NCI-H524 (cell line): ENCODE measurements around the gene KIF6.
"Not testable (repeated sequence)": the region's sequence is repeated elsewhere in the genome, so short reads cannot be mapped to it uniquely, and the experiment has no call there.

Experiments used
- DNase-seq, 2 experiments: peaks; one replicate each; lab custom pipeline; 2025; lab: John Stamatoyannopoulos, UW

The KIF6 gene, protein sequence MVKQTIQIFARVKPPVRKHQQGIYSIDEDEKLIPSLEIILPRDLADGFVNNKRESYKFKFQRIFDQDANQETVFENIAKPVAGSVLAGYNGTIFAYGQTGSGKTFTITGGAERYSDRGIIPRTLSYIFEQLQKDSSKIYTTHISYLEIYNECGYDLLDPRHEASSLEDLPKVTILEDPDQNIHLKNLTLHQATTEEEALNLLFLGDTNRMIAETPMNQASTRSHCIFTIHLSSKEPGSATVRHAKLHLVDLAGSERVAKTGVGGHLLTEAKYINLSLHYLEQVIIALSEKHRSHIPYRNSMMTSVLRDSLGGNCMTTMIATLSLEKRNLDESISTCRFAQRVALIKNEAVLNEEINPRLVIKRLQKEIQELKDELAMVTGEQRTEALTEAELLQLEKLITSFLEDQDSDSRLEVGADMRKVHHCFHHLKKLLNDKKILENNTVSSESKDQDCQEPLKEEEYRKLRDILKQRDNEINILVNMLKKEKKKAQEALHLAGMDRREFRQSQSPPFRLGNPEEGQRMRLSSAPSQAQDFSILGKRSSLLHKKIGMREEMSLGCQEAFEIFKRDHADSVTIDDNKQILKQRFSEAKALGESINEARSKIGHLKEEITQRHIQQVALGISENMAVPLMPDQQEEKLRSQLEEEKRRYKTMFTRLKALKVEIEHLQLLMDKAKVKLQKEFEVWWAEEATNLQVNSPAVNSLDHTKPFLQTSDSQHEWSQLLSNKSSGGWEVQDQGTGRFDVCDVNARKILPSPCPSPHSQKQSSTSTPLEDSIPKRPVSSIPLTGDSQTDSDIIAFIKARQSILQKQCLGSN

DNA sequence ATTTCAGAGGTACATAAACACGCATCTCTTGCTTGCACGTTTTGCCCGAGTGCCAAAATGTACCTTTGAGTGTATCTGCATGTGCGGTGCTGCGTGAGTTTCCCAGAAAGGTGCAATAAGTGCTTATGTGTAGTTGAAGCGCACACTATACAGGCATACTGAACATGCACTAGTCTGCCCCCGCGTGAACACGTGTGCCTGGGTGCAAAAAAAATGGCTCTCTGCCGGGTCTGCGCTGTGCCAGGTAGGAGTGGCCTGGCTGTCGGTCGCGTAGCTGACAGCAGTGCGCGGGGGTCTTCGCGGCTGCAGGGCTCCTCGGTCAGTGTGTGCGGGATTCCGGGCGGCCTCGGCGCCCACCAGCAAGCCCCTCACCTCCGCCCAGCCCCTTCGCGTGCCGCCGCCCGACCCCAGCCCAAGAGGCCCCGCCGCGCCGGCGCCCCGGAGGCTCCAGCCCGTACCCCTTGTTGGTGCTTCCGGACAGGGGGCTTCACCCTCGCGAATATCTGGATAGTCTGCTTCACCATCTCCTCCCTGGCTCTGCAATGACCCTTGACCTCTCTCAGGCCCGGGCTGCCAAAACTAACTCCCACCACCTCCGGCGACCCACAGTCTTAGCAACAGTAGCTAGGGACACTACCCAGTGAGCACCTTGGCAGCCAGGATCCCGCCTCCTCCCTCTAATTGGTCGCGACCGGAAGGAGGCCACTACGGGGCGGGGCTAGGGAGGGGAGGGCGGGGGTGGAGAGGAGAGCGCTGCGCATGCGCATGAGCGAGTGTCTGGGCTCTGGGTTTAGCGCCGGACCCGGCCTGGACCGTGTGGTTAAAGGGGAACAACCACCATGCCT is at the start of gene KIF6:
KIF6 (minus strand) TSS at position 622 of the 845 bp plus-strand sequence; CDS start at position 524, 98 bp downstream.
- peak; percentile 92 for DNase-seq

DNA sequence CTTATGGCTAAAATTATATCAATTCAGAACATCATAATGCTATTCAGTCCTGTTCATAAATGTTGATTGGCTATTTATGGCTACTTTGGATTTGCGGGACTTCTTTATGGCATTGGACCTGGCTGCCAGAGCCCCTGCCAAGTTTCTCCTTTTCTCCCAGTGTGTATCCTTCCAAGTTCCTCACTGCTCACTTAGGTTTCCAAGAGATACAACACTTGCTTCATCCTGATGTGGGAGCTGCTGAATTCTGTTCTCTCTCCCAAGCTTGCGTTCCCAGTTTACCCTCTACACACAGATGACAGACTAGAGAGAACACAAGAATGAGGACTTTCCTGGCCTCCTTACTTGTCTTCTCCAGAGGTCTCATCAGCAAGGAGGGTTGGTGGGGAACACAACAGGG is 48.6 kb upstream of the KIF6 start:
- no peak for DNase-seq

DNA sequence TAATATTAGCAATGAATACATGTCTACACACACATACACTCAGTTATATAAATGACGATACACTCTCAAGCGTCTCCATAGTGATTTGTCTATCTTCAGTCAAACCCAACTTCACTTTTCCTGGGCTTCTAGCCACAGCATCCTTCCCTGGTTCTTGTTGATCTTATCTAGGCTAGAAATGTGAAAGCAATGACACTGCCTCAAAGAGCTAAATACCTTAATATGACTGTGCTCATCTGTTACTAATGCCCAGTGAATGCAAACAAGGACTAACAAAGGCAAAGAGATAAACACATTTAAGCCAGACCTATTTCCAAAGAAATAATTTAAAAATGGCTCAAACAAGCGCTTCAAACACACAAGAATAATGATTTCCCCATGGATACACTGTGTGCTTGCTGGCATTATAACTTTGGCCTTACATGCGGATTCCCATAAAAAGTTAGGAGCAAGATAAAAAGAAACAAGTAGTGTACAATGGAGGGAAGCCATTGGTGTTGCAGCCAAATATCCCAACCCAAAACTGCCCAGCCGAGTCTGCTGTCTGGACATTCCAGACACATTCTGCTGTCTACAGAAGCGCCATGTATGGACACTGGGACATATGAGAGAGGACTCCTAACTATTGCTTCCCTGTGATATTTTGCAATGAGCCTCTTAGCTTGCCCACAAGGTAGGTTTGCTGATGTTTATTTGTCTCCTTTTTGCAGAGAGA is 47.5 kb upstream of the KIF6 start:
- DNase-seq: no peak

DNA sequence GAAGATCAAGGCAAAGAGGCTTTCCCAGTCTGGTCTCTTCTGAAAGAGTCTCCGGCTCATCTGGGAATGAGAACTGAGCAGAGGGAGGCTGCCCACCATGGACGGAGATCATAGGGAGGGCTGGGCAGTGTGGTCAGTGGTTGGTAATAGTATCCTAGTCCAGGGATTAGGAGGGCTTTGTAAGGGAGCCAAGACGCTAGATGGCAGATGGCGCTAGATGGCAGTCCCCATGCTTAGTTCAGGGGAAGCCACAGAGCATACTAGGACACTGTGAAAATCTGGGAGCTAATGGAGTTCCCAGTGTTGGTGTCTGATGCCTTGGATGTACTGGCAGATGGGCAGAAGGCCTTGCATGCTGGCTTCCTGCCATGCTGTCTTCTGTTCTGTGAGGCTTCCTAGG is 45.2 kb upstream of the KIF6 start:
- peak; percentile 28 to 77 for DNase-seq

DNA sequence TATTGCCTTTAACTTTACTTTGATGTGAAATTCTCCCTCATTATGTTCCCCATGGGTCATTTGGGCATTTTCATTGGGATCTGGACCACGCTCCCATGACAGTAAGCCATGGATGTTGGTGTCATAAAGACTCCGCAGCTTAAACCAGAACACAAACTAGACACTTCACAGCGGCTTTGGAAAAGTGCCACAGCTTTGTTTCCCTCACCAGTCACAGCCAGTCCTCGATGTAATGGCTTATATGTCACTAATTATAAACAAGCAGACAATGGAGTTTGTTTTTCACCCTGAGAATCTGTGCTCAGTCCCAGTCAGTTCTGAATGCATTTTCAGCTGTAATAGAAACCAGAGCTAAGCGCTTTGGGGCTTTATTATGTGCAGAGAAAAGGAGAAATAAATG is 43.8 kb upstream of the KIF6 start:
- DNase-seq: no peak

DNA sequence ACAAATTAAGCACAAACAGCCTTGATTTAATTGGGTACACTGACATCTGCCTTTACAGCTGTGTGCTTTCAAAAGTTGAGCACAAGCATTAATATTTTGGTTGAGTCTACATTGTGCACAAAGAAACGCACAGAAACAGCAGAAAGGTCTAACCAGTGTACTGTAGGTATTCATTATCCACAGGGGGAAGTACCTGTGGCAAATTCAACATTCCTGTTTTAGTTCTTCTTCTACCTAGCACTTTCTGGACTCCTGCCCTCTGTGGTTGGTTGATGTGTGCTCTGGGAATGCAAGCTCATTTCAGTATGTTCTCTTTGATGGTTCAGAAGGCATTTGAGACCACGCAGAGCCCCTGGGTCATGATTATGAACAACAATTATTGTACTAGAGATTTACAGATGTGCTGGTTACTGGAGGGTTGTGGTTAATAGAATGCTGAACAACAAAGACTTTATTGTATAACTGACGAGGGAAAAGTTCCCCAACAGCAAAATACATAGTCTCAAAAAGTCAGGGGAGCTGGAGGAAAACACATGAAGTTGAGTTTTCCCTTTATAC is 40.4 kb upstream of the KIF6 start:
- no peak for DNase-seq

DNA sequence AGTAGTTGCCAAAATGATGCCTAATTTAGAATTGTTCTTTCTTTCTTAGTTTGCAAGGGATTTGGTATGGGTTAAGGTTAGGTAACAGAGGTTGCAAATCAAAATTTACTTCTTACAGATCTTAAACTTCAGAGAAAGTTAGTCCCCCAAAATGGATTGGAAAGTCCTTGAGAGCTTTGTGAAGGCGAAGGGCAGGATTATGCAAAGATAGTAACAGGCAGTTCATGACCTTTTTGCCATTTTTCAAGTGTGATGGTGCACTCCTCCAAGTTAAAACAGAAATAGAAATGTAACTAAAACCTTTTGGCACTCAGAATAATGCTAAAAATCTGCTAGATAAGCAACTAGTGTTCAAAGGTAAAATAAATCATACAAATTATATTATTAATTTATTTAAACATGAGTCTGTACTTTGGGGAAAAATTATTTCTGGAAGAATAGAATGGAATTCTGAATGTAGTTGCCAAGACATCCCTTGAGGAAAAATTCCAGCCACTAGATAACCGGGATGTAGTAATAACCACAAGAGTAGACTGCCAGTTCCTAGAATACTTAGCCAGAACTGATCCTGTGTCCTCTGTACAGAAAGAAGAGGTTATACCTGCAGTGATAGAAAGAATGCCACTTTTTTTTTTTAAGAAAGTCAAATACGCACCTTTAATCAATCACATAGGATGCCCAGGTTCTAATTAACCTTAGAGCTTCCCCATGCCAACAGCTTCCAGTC is 35.2 kb upstream of the KIF6 start:
- DNase-seq: no peak

DNA sequence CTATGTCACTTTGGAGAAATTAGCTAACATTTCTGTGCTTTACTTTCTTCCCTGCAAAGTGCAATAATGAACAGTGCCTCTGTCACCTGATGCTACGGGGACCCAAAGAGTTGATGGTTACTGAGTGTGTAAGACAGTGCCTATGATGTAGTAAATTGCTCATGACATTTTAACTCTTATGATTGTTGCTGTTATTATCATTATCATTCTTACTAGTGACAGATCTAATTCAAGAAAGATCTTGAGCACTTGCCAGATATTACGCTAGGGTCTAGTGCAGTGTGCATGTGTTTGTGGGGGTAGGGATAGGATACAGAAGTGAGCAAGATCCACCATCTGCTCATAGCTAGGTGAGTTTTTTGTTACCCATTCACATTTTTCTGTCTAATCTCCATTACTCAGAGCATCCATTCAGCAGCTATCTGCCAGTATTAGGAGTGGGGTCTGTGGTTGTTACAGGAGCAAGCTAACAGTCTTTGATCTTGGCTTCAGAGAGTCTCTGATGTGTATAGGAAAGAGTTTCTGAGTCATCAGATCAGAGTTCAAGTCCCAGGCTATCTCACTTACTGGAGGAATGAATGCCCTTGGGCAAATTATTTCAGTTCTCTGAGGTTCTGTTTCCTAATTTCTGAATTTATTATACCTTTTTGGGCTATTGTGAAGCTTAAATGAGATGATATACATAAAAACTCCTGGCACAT is 33.8 kb upstream of the KIF6 start:
- DNase-seq: peak in 1 of 2 experiments; percentile 38

DNA sequence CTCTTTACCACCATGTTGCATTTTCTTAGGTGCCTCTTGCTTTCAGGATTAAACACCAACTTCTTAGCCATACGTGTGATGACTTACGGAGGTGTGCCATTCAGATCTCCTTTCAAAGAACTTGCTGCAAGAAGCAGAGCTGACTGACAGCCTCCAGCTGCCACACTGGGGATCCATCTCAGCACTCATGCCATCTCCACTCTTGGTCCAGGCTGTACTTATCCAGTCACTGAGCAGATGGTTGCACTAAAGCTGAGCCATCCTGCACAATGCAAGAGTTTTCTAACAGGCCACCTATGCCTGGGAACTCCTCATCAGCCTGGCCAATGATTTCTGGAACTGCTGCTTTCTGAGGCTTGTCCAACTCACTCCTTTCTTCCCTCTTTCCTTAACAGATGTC is 31.4 kb upstream of the KIF6 start:
- DNase-seq: peak; percentile 47 to 81

DNA sequence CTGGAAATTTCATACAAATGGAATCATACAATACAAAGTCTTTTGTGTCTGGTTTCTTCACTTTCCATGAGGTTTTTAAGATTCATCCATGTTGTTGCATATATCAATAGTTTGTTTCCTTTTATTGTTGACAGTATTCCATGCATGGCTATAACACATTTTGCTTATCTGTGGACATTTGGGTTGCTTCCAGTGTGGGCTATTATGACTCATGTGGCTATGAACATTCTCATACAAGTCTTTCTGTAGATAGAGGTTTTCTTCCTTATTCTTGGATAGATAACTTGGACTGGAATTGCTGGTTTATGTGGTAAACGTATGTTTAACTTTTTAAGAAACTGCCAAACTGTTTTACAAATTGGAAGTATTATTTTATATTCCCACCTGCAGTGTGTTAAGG is 30.0 kb upstream of the KIF6 start:
- DNase-seq: no peak

DNA sequence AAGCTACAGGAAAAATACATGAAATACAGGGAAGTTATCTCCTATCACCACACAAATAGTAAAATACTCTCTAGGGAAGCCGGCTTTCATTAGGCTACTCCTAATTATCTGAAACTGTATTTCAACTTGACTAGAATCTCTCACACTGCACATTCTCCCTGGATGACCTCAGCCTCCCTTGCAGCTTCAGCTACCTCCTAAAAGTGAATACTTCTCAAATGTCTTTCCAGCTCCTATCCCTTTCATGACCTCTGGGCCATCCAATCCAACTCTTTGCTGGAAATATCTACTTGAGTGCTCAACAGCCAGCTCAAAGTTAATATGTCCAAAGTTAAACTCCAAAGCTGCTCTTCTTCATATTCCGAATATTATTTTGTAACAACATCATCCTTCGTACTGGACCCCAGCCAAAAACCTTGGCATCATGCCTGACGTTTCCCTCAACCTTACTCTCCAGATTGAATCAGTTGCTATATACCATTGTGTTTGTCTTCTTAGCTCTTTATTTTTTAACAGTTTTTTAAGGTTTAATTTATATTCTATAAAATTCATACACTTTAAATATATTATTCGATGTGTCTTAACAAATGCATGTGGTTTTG is 29.4 kb upstream of the KIF6 start:
- DNase-seq: no peak

DNA sequence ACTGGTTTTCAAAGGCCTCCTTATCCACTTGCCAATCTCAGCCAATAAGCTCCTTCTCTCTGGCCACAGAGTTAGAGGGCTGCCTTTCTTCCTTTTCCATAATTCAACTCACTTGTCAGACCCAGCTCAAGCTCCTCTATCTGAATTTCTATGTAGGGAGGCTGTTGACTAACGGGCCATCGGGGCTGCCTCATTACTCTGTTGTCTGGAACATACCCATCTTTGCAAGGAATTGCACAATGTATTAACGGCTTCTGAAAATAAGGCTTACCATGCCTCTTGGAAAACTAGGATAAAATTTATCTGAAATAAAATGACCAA is 28.5 kb upstream of the KIF6 start:
- no peak for DNase-seq

DNA sequence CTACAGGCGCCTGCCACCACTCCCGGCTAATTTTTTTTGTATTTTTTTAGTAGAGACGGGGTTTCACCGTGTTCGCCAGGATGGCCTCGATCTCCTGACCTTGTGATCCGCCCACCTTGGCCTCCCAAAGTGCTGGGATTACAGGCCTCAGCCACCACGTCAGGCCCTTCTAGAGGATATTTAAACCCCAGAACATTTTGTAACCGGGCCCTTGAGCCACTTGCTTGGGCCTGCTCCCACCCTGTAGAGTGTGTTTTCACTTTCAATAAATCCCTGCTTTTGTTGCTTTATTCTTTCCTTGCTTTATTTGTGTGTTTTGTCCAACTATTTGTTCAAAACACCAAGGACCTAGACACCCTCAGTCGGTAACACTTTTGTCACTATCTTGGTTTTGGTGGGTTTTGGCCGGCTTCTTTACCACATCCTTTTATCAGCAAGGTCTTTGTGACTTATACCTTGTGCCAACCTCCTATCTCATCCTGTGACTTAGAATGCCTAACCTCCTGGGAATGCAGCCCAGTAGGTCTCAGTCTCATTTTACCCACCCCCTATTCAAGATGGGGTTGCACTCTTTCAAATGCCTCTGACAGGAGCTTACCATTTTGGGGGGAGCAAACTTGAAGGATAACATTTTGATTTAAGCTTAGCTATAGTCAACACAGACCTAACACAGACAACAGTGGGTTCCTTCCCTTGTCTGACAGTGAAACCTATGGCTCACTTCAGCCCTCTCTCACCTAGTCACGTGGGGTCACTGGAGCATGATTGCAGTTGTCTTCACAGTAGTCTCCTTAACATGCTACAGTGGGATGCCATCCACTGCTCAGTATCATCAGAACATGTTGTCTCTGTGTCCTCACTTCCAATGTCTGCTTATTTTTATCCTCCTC is 27.9 kb upstream of the KIF6 start:
- no peak for DNase-seq

DNA sequence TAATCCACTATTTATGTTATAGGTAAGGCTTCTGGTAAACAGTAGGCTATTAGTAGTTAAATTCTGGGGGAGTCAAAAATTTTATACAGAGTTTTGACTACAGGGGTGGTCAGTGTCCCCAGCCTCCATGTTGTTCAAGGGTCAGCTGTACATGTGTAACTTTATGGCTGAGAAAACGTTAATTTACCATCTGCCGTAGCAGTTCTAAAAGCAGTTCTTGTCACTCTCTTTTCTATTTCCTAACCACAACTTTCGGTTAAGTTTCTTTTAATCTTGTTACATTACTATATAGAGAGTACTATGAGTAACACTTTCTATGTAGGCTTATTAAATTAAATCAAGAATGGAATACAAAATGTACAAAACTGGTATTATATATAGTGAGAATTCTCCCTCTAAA is 21.6 kb upstream of the KIF6 start:
- DNase-seq: no peak

DNA sequence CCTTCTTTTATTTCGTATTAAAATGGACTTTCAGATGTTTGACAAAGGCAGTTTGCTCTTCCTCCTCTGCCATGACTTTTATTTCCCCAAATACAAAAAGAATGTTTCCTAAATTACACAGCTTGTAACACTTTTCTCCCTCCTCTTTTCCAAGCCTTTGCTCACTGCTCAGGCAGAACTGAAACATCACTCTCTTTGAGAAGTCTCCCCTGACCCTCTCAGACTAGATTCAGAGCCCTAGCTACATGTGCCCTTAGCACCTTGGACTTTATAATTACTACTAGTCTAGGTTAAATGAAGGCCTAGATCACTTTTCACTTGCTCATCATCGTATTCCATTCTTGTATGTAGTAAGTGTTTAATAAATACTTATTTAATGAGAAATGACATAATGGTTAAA is 8.5 kb upstream of the KIF6 start:
- DNase-seq: no peak

DNA sequence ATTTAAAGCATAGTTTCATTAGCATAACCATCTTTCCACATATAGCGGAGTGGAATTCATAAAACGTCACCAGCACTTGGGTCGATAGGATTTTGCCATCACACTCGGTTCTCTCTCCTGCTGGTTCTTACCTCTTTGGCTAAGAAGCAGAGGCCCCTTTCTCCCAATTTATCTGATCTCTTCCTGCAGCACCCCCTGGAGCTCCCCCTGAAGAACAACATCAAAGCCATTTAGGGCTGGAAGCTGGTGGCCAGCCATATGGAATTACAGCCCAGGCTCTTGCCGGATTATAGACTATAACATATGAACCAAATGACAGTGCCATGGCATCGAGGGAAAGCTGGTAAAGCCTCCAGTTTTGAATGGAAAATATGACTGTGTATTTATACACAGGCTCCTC is 6.4 kb upstream of the KIF6 start:
- peak in 1 of 2 experiments; percentile 44 for DNase-seq

DNA sequence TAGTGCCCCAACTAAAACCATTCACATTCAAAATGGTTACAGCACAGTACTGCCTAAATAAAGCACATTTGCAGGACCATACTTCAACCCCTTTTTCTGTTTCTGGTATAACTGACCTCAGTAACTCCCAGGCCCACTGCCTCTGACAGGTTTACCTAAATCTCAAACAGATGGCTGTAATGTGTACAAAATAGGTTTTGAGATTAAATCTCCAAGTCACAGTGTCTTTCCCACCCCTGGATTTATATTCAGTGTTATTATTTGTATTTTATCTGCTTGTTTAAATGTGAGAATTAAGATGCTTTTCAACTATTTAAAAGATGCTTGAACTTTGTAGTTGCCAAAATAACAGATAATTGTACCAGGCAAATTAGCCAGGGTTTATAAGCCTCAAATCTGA is 4.7 kb upstream of the KIF6 start:
- DNase-seq: peak in 1 of 2 experiments; percentile 38

DNA sequence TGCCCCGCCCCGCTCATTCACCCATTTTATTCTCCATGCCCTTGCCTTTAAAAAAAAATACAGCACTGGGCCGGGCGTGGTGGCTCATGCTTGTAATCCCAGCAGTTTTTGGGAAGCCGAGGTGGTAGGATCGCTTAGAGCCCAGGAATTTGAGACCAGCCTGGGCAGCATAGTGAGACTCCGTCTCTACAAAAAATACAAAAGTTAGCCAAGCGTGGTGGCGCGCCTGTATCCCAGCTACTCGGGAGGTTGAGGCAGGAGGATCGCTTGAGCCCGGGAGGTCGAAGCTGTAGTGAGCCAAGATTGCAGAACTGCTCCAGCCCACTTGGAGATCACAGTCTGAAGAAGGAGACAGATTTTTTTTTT is 407 bp upstream of the KIF6 start:
- no peak for DNase-seq

DNA sequence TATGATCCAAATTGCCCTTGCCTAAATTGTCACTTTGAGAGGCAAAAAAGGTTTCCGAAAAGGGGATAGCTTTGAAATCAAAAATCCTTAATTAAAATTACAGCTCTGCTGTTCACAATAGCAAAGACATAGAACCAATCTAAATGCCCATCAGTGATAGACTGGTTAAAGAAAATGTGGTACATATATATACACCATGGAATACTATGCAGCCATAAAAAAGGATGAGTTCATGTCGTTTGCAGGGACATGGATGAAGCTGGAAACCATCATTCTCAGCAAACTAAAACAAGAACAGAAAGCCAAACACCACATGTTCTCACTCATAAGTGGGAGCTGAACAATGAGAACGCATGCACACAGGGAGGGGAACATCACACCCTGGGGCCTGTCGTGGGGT is 1.9 kb downstream of the KIF6 start:
- DNase-seq: not testable (repeated sequence)
